Measurements from ENCODE around the gene PPP1R7.

- TF ChIP-seq POLR2A (IDR thresholded peaks at IDR 0.05; ENCODE audit: low read length) = no peak
- no peak for TF ChIP-seq GATA1 (IDR thresholded peaks at IDR 0.05; ENCODE audit: low read depth, low read length)
These were observed 16.8 kb upstream of the PPP1R7 start for GRCh38 chr2:241133436-241133820.

Data from erythroblast (primary cell).